GM18498 (cell line): ENCODE measurements around the gene SNAPC4.

Experiments used
- ATAC-seq: cut with Tn5 transposase; IDR thresholded peaks from one replicate; pipeline ENCODE4 v1.9.1; 2021; ENCODE audit warnings: mild to moderate bottlenecking, moderate library complexity; ENCODE audit not compliant: unreplicated experiment

SNAPC4 gene, protein sequence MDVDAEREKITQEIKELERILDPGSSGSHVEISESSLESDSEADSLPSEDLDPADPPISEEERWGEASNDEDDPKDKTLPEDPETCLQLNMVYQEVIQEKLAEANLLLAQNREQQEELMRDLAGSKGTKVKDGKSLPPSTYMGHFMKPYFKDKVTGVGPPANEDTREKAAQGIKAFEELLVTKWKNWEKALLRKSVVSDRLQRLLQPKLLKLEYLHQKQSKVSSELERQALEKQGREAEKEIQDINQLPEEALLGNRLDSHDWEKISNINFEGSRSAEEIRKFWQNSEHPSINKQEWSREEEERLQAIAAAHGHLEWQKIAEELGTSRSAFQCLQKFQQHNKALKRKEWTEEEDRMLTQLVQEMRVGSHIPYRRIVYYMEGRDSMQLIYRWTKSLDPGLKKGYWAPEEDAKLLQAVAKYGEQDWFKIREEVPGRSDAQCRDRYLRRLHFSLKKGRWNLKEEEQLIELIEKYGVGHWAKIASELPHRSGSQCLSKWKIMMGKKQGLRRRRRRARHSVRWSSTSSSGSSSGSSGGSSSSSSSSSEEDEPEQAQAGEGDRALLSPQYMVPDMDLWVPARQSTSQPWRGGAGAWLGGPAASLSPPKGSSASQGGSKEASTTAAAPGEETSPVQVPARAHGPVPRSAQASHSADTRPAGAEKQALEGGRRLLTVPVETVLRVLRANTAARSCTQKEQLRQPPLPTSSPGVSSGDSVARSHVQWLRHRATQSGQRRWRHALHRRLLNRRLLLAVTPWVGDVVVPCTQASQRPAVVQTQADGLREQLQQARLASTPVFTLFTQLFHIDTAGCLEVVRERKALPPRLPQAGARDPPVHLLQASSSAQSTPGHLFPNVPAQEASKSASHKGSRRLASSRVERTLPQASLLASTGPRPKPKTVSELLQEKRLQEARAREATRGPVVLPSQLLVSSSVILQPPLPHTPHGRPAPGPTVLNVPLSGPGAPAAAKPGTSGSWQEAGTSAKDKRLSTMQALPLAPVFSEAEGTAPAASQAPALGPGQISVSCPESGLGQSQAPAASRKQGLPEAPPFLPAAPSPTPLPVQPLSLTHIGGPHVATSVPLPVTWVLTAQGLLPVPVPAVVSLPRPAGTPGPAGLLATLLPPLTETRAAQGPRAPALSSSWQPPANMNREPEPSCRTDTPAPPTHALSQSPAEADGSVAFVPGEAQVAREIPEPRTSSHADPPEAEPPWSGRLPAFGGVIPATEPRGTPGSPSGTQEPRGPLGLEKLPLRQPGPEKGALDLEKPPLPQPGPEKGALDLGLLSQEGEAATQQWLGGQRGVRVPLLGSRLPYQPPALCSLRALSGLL (N-terminal part only)

DNA sequence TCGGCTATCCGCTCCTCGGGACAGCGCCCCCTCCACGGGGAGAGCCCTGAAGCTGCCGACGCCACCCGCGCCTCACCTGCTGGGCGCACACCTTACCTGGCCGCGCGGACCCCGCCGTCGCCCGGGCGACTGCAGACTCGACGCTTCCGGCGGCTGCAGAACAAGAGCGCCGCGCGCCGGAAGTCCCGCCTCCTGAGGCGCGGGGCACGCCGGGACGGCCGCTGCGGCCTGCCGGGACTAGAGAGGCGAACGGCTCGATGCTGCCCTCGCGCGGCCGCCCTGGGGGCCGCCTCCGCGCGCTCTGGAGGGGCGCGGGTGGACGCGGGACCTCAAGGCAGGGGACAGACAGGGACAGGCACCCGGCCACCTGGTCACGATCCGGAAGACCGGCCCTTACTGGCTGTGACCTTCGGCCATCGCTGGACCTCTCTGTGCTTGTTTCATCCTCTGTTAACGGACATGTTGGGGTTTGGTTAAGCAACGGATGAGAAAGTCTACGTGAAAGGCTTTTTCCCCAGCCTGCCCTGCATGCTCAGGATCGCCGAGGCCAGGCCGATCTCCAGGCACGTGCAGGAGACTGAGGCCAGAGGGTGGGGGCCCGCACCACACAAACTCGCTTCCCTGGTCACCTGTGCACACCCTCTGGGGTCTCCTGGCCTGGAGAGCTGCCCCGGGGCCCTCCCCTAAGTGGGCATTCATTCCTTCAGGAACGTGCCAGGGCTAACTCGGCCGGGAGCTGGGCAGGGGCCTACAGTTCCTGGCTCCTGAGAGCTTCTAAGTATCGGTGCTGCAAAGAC, at the start of gene SNAPC4:
TSS of gene SNAPC4 (minus strand) at position 133 of the 797 bp plus-strand sequence. CDS start 1,742 bp downstream, outside the sequence.
- peak; percentile 70 for ATAC-seq

DNA sequence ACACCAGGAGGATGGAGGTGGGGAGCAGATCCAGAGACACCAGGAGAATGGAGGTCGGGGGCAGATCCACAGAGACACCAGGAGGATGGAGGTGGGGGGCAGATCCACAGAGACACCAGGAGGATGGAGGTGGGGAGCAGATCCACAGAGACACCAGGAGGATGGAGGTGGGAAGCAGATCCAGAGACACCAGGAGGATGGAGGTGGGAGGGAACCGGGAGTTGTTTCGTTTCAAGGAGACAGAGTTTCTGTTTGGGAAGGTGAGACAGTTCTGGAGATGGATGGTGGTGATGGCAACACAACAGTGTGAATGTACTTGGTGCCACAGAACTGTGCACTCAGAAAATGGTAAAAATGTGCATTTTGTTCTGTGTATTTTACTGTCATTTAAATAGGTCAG, 48.7 kb upstream of the SNAPC4 start:
- no peak for ATAC-seq

DNA sequence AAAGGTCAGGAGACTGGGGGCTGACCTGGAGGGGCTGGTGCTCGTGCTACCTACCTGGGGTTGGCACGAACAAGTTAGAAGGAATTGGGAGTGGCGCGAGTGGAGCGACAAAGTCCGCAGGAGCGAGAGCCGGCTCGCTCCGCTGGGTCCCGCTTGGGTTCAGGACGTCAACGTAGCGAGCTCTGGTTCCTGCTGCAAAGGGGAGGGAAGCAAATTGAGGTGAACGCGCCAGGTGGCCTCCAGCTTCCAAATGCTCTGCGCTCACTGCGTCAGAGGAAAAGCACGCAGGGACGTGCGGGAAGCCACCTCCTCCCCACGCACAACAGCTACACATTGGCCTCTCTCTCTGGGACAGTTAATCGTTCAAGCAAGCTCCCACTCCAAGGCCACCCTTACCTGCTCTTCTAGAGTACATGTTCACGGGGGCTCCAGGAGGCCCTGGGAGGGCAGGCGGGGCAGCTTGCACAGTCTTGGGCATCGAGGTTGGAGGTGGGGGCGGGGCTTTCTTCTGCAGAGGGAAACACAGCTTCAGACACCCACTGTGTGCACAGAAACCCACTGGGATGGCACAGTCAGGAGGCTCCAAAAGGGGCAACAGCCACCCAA, 47.3 kb upstream of the SNAPC4 start:
- no peak for ATAC-seq

DNA sequence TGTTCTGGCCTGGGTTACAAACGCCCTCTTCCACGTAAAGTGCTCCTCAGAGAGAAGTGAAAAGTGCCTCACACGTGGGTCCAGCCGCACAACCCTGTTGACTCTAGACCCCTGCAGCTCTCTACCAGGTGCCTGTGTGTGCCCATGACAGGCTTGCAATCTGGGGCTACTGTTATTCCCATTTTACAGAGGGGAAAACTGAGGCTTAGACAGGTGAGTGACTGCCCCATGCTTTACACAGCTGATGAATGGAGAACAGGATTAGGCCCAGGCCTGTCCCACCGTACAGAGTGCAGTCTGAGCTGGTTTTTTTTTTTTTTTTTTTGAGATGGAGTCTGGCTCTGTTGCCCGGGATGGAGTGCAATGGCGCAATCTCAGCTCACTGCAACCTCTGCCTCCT, 45.8 kb upstream of the SNAPC4 start:
- ATAC-seq, result no peak

DNA sequence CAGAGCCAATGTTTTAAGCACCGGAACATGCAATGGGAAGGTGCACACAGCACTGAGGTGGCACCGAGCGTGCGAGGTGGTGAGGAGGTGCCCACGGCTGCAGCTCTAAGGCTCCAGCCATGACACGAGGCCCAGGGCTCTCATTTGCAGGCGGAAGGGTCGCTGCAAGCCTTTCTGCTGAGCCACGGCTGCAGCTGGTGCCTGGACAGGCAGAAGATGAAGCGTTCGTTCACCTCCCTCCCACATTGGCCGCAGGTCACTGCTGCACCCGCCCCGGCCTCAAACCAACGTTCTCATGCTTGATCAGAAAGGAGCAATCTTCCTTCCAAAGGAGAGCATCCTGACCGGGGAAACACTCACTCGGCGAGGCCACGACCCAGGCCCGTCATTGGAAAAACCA, 44.1 kb upstream of the SNAPC4 start:
- no peak for ATAC-seq

DNA sequence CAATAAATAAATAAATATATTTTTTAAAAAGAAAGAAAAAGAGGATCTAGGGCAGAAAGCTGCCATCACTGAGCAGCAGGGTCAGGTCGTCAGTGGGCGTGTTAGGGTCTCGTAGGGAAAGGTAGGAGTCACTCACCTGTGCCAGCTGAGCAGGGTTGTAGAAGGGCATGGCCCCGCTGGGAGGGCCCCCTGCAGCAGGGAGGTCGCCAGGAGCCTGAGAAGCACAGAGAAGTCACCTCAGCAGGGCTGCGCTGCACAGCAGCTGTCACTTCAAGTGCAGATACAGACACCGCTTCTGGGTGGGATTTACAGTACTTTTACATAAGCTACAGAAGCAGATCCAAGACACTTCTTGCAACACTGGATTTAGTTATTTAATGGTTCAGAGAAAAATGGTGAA, 43.7 kb upstream of the SNAPC4 start:
- ATAC-seq, result no peak

DNA sequence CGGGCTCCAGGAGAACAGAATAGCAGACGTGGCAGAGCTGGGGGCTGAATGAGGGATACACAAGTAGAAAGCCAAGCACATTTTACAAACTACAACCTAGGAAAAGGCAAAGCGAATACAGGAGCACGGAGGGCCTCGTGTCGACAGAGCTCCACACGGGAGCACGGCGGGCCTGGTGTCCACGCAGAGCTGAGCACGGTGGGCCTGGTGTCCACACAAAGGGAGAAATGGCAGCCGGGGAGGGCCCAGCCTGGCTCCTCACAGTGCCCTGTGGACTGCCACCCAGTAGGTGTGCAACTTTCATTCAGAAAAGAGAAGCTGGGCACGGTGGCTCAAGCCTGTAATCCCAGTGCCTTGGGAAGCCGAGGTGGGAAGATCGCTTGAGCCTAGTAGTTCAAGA, 43.1 kb upstream of the SNAPC4 start:
- ATAC-seq, result no peak

DNA sequence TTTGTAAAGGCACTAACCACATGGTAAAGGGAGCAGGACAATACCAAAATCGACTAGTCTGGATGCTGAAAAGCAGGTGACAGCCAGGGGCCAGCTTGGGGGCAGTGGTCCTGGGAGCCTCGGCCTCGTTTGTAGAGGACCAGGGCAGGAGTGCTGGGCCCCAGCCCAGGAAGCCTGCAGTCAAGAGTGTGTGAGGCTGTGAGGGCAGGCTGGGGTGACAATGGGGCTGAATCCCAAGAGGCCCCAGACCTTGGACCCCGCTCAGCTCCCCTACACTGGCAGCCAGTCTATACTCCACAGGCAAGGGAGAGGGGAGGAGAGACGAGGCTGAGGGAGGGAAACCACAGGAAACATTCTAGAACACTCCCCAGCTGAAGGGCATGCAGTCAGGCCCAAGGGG, 42.3 kb upstream of the SNAPC4 start:
- ATAC-seq, result no peak

DNA sequence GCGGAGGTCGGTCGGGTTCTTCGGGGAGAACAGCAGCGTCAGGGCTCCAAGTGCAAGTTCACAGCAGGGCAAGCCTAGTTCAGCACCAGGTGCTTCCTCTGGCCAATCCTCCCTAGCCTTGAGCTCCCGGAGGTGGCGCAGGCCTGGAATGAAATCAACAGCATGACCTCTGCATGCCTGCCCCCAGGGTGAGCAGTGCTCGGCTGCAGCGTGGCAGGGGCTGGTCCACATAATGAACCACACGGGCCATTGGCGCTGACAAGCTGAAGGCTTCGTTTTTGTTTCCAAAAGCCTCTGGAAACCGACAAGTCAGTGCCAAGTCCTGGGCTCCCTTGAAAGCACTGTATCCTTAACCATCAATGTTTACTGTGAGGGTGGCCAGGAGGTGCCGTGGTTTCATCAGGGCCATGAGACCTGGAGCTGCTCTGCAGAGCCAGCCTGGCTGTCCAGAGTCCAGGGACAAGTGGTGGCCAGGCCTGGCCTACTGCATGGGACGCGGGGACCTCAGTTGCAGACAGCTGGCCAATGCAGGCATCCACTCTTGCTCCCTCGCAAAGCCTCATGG, 41.8 kb upstream of the SNAPC4 start:
- no peak for ATAC-seq

DNA sequence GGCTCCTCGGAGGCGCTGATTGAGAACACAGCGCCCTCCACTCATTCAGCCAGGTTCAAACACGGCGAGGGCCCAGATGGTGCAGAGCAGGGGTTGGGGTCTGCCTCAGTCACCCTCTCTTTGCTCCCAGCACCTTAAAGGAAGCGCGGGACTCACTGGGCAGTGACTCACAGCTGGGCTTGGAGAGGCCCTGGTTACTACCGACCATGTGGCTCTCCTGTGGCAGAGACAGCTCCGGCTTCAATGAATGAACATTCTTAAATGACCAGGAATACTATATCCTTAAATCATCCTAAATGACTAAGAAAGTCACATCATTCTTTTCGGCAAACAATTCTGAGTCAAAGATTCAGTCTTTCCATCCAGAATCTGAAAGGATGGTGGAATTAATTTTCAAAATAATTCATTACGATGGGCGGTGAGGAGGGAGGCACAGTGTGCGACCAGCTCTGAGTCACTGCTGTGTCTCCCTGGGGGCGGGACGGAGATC, 41.3 kb upstream of the SNAPC4 start:
- ATAC-seq, result no peak

DNA sequence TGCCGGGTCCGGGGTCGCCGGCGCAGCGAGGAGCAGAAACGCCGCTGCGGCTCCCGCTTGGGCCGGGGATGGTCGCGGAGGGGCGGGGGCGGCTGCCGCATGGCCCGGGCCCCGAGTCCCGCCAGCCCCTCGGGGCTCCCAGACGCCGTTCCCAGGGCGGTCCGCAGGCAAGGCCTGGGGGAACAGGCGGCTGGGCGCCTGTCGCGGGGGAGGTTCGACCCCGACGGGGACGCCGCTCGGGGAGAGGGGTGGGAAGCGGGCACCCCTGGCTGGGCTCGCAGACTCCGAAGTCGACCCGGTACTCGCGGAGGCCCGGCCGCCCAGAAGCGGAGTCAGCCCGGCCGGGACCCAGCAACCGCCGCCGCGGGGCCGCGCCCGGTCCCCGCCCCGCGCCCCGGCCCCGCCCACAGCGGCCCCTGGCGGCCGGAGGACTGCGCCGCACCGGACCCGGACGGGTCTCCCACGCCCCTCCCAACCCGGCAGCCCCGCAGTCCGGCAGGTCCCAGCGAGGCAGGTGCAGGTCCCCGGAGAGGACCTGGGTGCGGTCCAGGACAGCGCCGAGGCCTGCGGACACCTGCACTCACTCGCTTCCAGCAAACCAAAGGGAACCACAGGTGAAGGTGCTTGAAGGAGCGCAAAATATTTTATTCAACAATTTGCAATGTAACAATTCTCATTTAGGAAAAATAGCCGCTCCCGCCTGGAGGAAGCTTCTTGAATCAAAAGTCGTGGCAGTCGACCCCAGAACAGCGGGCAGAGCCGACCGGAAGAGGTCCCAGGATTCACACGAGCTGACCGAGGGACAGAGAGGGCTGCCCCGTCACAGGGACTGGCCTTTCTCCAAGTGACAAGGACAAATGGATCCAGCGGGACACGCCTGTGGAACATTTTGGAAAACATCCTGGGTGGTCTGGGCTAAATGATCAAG, 39.8 kb upstream of the SNAPC4 start, which contains the start of gene INPP5E:
TSS of gene INPP5E (minus strand) at position 365 of the 928 bp plus-strand sequence. CDS start 426 bp downstream, outside the sequence.
- ATAC-seq, result peak; percentile 84

DNA sequence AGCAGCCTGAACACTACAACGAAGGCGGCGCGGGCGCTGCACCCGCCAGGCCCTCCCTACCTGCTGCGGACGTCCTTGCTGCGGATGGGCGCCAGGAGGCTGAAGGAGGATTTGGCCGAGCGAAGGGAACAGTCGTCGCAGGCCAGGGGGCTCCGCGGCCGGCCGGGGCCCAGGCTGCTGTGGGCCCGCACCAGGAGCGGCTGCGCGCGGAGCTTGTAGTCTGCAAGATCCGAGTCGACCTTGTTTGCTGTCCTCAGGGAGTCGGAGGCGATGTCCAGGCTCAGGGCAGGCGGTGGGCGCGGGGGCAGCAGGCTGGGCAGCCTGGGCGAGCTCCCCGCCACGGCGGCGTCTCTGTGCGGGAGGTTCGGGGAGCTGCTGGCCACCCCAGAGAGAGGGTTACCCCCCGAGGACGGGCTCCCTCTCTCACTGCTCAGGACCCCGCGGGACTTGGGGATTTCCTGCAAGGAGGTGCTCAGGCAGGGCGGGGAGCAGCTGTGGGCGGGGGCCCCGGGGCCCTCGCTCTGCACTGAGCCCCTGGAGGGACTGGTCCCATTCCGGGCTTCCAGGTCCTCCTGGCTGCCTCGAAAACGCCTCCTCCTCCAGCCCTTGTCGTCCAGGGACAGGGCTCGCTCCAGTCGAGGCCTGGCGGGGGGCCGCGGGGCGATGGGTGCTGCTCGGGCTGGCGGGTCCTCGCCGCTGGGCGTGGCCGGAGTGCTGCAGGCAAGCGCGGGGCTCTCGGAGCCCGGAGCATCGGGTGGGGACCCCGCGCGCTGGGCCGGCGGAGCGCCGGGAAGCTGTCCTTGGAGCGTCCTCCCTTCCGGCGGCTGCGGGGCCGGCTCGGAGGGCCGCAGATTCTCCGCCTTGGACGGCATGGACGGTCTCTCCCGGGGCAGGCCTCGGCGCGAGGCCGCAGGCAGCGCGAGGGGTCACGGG, 38.8 kb upstream of the SNAPC4 start:
- ATAC-seq, result peak; percentile 43

DNA sequence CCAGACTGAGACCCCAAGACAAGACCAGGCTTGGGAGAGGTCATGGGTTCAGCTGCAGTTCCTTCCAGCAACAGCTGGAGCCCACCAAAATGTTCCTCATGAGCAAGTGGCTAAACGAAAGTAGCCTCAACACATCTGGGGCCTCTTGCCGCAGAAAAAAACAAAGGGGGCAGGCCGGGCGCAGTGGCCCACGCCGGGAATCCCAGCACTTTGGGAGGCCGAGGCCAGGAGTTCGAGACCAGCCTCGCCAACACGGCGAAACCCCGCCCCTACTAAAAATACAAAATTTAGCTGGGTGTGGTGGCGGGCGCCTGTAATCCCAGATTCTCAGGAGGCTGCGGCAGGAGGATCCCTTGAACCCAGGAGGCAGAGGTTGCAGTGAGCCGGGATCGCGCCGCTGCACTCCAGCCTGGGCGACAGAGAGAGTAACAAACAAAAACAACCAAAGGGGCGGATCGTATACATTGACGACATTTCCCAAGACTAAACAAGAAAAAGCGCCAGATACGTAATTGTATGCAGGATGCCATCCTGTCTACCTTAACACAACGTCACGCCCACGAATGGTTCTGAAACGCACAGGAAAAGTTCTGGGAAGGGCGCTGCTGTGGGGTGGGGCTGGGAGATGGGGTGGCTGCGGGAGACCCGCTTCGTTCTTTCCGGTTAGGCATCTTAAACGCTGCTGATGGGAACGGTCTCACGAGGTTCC, 38.0 kb upstream of the SNAPC4 start:
- ATAC-seq, result no peak

DNA sequence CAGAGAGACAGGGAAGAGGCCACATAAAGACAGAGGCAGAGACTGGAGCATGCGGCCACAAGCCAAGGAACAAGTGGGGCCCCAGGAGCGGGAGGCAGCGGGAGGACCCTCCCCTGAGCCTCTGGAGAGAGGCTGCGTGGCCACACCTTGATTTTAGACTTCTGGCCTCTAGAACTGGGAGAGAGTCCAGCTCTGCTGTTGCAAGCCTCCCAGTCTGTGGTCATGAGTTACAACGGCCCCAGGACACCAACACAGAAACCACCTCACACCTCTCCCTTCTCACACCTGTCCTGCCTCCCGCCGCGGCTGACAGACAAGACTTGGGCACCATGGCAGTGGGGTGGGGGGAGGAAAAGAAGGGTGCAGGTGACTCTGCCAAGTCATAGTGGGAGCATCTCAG, 37.5 kb upstream of the SNAPC4 start:
- ATAC-seq, result no peak

DNA sequence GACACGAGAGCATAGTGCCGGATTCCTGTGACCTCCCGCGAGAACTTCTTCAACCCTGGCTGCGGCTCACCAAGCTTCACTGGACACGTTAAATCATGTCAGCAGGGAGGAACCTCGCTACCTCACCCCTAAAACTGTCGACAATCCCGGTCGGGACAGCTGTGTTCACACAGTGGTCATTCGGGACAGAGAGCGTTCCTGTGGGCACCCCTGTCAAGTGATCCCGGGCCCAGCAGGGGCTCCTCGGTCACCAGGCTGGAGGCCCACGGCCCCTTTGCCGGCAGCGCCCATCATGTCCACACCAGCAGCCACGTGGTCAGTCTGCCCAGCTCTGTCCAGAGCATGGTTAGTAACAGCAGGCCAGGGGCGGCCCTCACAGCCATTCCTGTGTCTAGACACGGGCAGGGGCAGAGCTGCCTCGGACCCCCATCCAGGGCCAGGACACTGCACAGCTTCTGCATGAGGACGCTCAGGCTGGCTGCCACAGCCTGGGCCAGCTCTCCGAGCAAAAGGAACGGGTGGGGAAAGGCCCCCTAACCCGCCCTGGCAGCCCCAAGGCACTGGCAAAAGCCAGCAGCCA, 36.2 kb upstream of the SNAPC4 start:
- ATAC-seq, result no peak

DNA sequence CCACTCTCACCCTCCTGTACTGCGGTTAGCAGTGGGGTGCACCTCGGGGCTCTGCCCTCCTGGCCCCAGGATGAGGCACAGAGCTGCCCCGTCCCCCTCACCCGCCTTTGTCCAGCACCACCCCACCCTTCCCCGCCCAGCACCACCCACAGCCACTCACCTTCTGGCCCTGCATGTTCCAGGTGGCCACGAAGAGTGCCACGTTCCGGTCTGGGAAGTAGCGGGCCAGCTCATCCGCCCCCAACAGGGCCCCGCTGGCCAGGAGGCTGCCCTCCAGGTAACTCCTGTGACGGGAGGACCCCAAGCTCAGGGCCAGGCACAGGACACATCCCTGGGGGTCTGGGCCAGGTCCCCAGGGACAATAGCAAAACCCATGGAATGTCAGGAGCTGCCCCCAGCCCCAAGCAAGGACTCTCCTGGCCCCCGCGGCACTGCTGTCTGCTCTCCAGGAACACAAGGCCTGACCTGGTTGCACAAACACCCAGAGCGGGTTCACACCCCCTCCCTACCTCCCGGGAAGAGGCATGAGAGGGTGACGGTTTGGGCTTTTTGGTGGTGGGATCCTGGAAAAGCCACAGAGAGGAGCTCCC, 34.7 kb upstream of the SNAPC4 start:
- ATAC-seq, result no peak
